ENCODE results near the gene EML6. TPM values are rescaled to one million over a fixed set of nuclear protein-coding genes. Genes with fewer than 3 reads are reported as not detected.

The EML6 gene
- polyA plus RNA-seq, 1 of the 3 experiments (the other 2 are of a cell fraction), result 1.1 TPM

DNA sequence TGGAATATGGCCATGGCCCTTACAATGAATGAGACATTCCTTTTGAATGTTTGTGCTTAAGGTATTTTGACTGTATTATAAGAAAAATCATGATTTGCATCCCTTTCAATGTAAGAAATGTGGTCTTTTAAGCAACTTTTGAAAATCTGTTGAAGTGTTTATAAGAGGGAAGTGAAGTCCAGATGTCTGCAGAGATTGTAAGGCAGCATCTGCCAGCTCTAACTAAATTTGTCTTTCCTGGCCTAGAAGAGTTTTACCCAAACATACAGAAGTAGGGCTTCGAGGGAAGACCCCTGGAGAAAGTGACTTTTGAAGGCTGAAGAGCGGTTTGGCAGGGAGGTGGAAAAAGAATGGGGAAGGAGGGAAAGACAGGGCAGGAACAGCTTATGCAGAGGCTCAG is 12.2 kb downstream of the EML6 start (continued):
- TF ChIP-seq ELF1 (IDR thresholded peaks at IDR 0.05), result no peak
- no peak for TF ChIP-seq TCF12 (IDR thresholded peaks at IDR 0.05)

DNA sequence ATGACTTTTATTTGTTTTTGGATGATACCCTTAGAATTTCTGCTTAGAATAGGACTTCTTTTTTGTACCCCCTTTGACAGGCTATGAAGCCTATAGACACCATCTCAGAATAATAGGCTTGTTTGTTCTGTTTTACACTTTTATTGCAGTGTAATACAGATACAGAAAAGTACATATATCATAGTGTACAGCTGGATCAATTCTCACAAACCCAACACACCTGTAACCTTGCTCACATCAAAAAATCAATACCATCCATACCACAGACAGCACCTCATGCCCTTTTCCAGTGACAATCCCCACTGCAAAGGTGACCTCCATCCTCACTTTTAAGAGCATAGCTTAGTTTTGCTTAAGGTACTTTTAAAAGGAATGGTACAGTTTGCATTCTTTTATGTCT is 14.8 kb downstream of the EML6 start:
- no peaks in the 10 kb centered on the region for H3K4me1 ChIP-seq (ENCODE audit: control insufficient read depth in 1 of 2, insufficient read depth in 2 of 2, low read depth in 1 of 2, low read length in 1 of 2)
- H3K9ac ChIP-seq, result no peak overlapping the region
- POLR2A ChIA-PET, result no interaction called here
- CTCF ChIA-PET, result interaction anchor here (0.7 to 1.2 kb wide), 2 partner anchors 13 to 449 kb away, joined by 3 read pairs; no protein-coding TSS in a partner anchor
- H3K27ac ChIP-seq (ENCODE audit: low read depth in 2 of 2, low read length in 1 of 2), result no peak overlapping the region
- no peaks in the 10 kb centered on the region for H3F3A ChIP-seq (replicated peaks; ENCODE audit: insufficient read depth)
- no peak for DNase-seq
- no peaks in the 10 kb centered on the region for H3K79me2 ChIP-seq (ENCODE audit: insufficient read depth)
- no peaks in the 10 kb centered on the region for H3K27me3 ChIP-seq (ENCODE audit: insufficient read depth)
- H3K4me2 ChIP-seq, result no peak overlapping the region
- no peaks in the 10 kb centered on the region for H3K9me2 ChIP-seq
- TF ChIP-seq GABPA (IDR thresholded peaks at IDR 0.05; ENCODE audit: low read depth) (no peak), MEF2A (IDR thresholded peaks at IDR 0.05; ENCODE audit: borderline replicate concordance, low read depth) (no peak), MXI1 (IDR thresholded peaks at IDR 0.05; ENCODE audit: low read depth, low read length) (no peak), JUND (IDR thresholded peaks at IDR 0.05) (no peak), EP300 (IDR thresholded peaks at IDR 0.05; ENCODE audit: borderline replicate concordance in 1 of 2, low read depth in 1 of 2, low read length in 1 of 2) (no peak), TEAD4 (IDR thresholded peaks at IDR 0.05; ENCODE audit: borderline replicate concordance, insufficient read depth) (no peak), GATA2 (CRISPR knock-in tag; IDR thresholded peaks at IDR 0.05) (no peak), RXRA (IDR thresholded peaks at IDR 0.05; ENCODE audit: borderline replicate concordance, low read depth) (no peak)
- TF ChIP-seq, protein P1, sequence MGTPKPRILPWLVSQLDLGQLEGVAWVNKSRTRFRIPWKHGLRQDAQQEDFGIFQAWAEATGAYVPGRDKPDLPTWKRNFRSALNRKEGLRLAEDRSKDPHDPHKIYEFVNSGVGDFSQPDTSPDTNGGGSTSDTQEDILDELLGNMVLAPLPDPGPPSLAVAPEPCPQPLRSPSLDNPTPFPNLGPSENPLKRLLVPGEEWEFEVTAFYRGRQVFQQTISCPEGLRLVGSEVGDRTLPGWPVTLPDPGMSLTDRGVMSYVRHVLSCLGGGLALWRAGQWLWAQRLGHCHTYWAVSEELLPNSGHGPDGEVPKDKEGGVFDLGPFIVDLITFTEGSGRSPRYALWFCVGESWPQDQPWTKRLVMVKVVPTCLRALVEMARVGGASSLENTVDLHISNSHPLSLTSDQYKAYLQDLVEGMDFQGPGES (IDR thresholded peaks at IDR 0.05; ENCODE audit: low read depth, low read length), result no peak
- no peak overlapping the region for H2AFZ ChIP-seq (ENCODE audit: low read depth)
- no peaks in the 10 kb centered on the region for H4K20me1 ChIP-seq (ENCODE audit: insufficient read depth)
- H3K36me3 ChIP-seq (replicated peaks in 1 of 2; ENCODE audit: control insufficient read depth in 1 of 2, insufficient read depth in 2 of 2, low read length in 1 of 2), result no peaks in the 10 kb centered on the region
- H3K9me3 ChIP-seq, result no peaks in the 10 kb centered on the region
- H3K4me3 ChIP-seq (ENCODE audit: low read depth in 2 of 2, low read length in 1 of 2), result no peak overlapping the region

DNA sequence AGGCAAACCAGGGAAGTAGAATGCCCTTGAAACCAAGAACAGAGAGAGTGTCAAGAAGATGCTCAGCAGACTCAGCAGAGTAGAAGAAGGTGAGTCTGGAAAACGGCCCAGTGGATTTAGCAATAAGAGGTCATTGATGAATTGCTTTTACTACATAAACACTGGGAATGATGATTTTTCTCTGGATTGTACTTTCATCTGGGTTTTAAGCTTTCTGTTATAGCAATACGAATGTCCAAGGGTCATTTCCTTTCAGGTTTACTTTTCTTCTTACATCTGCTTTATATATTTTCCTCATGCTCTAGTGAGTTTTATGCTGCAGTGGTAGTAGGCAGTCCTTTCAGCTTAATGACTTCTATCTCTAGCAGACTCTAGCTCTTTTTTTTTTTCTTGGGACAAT is 16.9 kb downstream of the EML6 start:
- no peak overlapping the region for H3K4me3 ChIP-seq (ENCODE audit: low read depth in 2 of 2, low read length in 1 of 2)
- no peak overlapping the region for H3K9ac ChIP-seq
- H3F3A ChIP-seq (replicated peaks; ENCODE audit: insufficient read depth), result no peaks in the 10 kb centered on the region
- no peaks in the 10 kb centered on the region for H3K9me2 ChIP-seq
- DNase-seq, result no peak
- WGBS (ENCODE audit: low lambda C conversion rate), result 57% methylated on average over 2 of the region's 2 CpGs
- no peak overlapping the region for H3K27ac ChIP-seq (ENCODE audit: low read depth in 2 of 2, low read length in 1 of 2)
- ChIA-PET POLR2A (no interaction called here), CTCF (interaction anchor here (0.8 to 1.8 kb wide), 4 partner anchors 11 to 36 kb away, joined by 3 to 4 read pairs (median 4); no protein-coding TSS in a partner anchor)
- H3K4me1 ChIP-seq (ENCODE audit: control insufficient read depth in 1 of 2, insufficient read depth in 2 of 2, low read depth in 1 of 2, low read length in 1 of 2), result no peaks in the 10 kb centered on the region
- H3K79me2 ChIP-seq (ENCODE audit: insufficient read depth), result no peaks in the 10 kb centered on the region
- no peaks in the 10 kb centered on the region for H3K27me3 ChIP-seq (ENCODE audit: insufficient read depth)
- no peaks in the 10 kb centered on the region for H3K9me3 ChIP-seq
- H3K36me3 ChIP-seq (replicated peaks in 1 of 2; ENCODE audit: control insufficient read depth in 1 of 2, insufficient read depth in 2 of 2, low read length in 1 of 2), result no peaks in the 10 kb centered on the region
- H4K20me1 ChIP-seq (ENCODE audit: insufficient read depth), result no peaks in the 10 kb centered on the region
- no peak overlapping the region for H3K4me2 ChIP-seq
- no peak overlapping the region for H2AFZ ChIP-seq (ENCODE audit: low read depth)
- TF ChIP-seq GABPA (IDR thresholded peaks at IDR 0.05; ENCODE audit: low read depth) (no peak), MEF2A (IDR thresholded peaks at IDR 0.05; ENCODE audit: borderline replicate concordance, low read depth) (no peak), TAF1 (IDR thresholded peaks at IDR 0.05; ENCODE audit: borderline replicate concordance, low read depth, low read length) (no peak), ELF1 (IDR thresholded peaks at IDR 0.05) (no peak), NRF1 (IDR thresholded peaks at IDR 0.05; ENCODE audit: low read depth, low read length) (no peak), RXRA (IDR thresholded peaks at IDR 0.05; ENCODE audit: borderline replicate concordance, low read depth) (no peak), YY1 (IDR thresholded peaks at IDR 0.05; ENCODE audit: low read depth) (no peak), EZH2phosphoT487 (IDR thresholded peaks at IDR 0.05; ENCODE audit: borderline replicate concordance, low read depth) (no peak), TCF12 (IDR thresholded peaks at IDR 0.05) (no peak), NFIC (IDR thresholded peaks at IDR 0.05; ENCODE audit: borderline replicate concordance) (no peak)
- TF ChIP-seq, protein P2, sequence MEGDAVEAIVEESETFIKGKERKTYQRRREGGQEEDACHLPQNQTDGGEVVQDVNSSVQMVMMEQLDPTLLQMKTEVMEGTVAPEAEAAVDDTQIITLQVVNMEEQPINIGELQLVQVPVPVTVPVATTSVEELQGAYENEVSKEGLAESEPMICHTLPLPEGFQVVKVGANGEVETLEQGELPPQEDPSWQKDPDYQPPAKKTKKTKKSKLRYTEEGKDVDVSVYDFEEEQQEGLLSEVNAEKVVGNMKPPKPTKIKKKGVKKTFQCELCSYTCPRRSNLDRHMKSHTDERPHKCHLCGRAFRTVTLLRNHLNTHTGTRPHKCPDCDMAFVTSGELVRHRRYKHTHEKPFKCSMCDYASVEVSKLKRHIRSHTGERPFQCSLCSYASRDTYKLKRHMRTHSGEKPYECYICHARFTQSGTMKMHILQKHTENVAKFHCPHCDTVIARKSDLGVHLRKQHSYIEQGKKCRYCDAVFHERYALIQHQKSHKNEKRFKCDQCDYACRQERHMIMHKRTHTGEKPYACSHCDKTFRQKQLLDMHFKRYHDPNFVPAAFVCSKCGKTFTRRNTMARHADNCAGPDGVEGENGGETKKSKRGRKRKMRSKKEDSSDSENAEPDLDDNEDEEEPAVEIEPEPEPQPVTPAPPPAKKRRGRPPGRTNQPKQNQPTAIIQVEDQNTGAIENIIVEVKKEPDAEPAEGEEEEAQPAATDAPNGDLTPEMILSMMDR (IDR thresholded peaks at IDR 0.05), result no peak
- TF ChIP-seq, protein P3, sequence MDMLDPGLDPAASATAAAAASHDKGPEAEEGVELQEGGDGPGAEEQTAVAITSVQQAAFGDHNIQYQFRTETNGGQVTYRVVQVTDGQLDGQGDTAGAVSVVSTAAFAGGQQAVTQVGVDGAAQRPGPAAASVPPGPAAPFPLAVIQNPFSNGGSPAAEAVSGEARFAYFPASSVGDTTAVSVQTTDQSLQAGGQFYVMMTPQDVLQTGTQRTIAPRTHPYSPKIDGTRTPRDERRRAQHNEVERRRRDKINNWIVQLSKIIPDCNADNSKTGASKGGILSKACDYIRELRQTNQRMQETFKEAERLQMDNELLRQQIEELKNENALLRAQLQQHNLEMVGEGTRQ (IDR thresholded peaks at IDR 0.05; ENCODE audit: borderline replicate concordance, low read depth, low read length), result no peak
- TF ChIP-seq, protein P1 (IDR thresholded peaks at IDR 0.05; ENCODE audit: low read depth, low read length), result no peak
- TF ChIP-seq, protein P4, sequence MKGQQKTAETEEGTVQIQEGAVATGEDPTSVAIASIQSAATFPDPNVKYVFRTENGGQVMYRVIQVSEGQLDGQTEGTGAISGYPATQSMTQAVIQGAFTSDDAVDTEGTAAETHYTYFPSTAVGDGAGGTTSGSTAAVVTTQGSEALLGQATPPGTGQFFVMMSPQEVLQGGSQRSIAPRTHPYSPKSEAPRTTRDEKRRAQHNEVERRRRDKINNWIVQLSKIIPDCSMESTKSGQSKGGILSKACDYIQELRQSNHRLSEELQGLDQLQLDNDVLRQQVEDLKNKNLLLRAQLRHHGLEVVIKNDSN (IDR thresholded peaks at IDR 0.05; ENCODE audit: borderline replicate concordance, low read depth), result no peak
- TF ChIP-seq, protein P5, sequence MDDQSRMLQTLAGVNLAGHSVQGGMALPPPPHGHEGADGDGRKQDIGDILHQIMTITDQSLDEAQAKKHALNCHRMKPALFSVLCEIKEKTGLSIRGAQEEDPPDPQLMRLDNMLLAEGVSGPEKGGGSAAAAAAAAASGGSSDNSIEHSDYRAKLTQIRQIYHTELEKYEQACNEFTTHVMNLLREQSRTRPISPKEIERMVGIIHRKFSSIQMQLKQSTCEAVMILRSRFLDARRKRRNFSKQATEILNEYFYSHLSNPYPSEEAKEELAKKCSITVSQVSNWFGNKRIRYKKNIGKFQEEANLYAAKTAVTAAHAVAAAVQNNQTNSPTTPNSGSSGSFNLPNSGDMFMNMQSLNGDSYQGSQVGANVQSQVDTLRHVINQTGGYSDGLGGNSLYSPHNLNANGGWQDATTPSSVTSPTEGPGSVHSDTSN (IDR thresholded peaks at IDR 0.05), result no peak

All from SK-N-SH (cell line).